ENCODE data around the gene DHX35.

The DHX35 gene

GRCh38 chr20:38926934-38927616 is 35.1 kb upstream of the DHX35 start:
- Histone ChIP-seq H3K27ac (ENCODE audit: poor library complexity, severe bottlenecking) (peak overlapping the region; percentile 44), H3K27me3 (ENCODE audit: insufficient read depth, poor library complexity, severe bottlenecking) (no peaks in the 10 kb centered on the region), H3K4me1 (ENCODE audit: insufficient read depth, poor library complexity, severe bottlenecking) (peaks cover 21% of the 10 kb centered on the region), H3K4me3 (ENCODE audit: severe bottlenecking) (peak overlapping the region; percentile 79), H3K9me3 (ENCODE audit: severe bottlenecking) (no peaks in the 10 kb centered on the region), H3K36me3 (ENCODE audit: low read depth) (peaks cover 13% of the 10 kb centered on the region)
- no peak for DNase-seq (ENCODE audit: low spot score)
- ATAC-seq (ENCODE audit: low read depth): no peak
- TF ChIP-seq CTCF (IDR thresholded peaks at IDR 0.05; ENCODE audit: poor library complexity, severe bottlenecking): no peak

GRCh38 chr20:38927902-38928578 is 34.1 kb upstream of the DHX35 start:
- Histone ChIP-seq H3K36me3 (ENCODE audit: low read depth) (peaks cover 19% of the 10 kb centered on the region), H3K4me1 (ENCODE audit: insufficient read depth, poor library complexity, severe bottlenecking) (peaks cover 31% of the 10 kb centered on the region), H3K4me3 (ENCODE audit: severe bottlenecking) (peak overlapping the region; percentile 79), H3K27ac (ENCODE audit: poor library complexity, severe bottlenecking) (peak overlapping the region; percentile 44), H3K9me3 (ENCODE audit: severe bottlenecking) (no peaks in the 10 kb centered on the region), H3K27me3 (ENCODE audit: insufficient read depth, poor library complexity, severe bottlenecking) (no peaks in the 10 kb centered on the region)
- no peak for DNase-seq (ENCODE audit: low spot score)
- ATAC-seq (ENCODE audit: low read depth): peak; percentile 6
- TF ChIP-seq CTCF (IDR thresholded peaks at IDR 0.05; ENCODE audit: poor library complexity, severe bottlenecking): no peak

GRCh38 chr20:38930242-38930569 is 31.9 kb upstream of the DHX35 start:
- DNase-seq (ENCODE audit: low spot score): no peak
- no peak for TF ChIP-seq CTCF (IDR thresholded peaks at IDR 0.05; ENCODE audit: poor library complexity, severe bottlenecking)
- peaks cover 47% of the 10 kb centered on the region for H3K4me1 ChIP-seq (ENCODE audit: insufficient read depth, poor library complexity, severe bottlenecking)
- peaks cover 34% of the 10 kb centered on the region for H3K36me3 ChIP-seq (ENCODE audit: low read depth)
- no peak overlapping the region for H3K4me3 ChIP-seq (ENCODE audit: severe bottlenecking)
- H3K9me3 ChIP-seq (ENCODE audit: severe bottlenecking): no peaks in the 10 kb centered on the region
- no peak for ATAC-seq (ENCODE audit: low read depth)
- H3K27ac ChIP-seq (ENCODE audit: poor library complexity, severe bottlenecking): no peak overlapping the region
- H3K27me3 ChIP-seq (ENCODE audit: insufficient read depth, poor library complexity, severe bottlenecking): no peaks in the 10 kb centered on the region

- DNase-seq (ENCODE audit: low spot score) (no peak), ATAC-seq (ENCODE audit: low read depth) (no peak)
- Histone ChIP-seq H3K27me3 (ENCODE audit: insufficient read depth, poor library complexity, severe bottlenecking) (no peaks in the 10 kb centered on the region), H3K4me3 (ENCODE audit: severe bottlenecking) (no peak overlapping the region), H3K4me1 (ENCODE audit: insufficient read depth, poor library complexity, severe bottlenecking) (peaks cover 58% of the 10 kb centered on the region), H3K27ac (ENCODE audit: poor library complexity, severe bottlenecking) (peak overlapping the region; percentile 33), H3K36me3 (ENCODE audit: low read depth) (peaks cover 51% of the 10 kb centered on the region), H3K9me3 (ENCODE audit: severe bottlenecking) (no peaks in the 10 kb centered on the region)
- TF ChIP-seq CTCF (IDR thresholded peaks at IDR 0.05; ENCODE audit: poor library complexity, severe bottlenecking): no peak
Observed at GRCh38 chr20:38931984-38932383, 30.2 kb upstream of the DHX35 start.

Data from RWPE2 (cell line).